RWPE1 (cell line): ENCODE measurements around the gene NONO.
"Not testable (repeated sequence)": the region's sequence is repeated elsewhere in the genome, so short reads cannot be mapped to it uniquely, and the experiment has no call there.

Source experiments
- CTCF ChIA-PET: fragments of 350-600 bp; sonication (Branson Sonifier 250); formaldehyde crosslinking; extraction: SDS; loops from one replicate; lab custom pipeline; 2021; lab: Yijun Ruan, JAX
- POLR2A ChIA-PET: fragments of 400-600 bp; formaldehyde crosslinking; extraction: SDS; loops from one replicate; lab custom pipeline; 2020; ENCODE audit warnings: antibody characterized with exemption; ENCODE audit not compliant: low non-redundant PET; lab: Yijun Ruan, JAX
- DNase-seq: peaks from one replicate; pipeline ENCODE4 v3.0.0; 2012; ENCODE audit warnings: low spot score
- H3K27ac ChIP-seq: fragments of 450-650 bp; 2 replicates; pipeline ENCODE4 v1.5.1; 2017
- CTCF ChIP-seq: fragments of 450-650 bp; conservative IDR thresholded peaks from 2 replicates; pipeline ENCODE4 v1.5.1; 2017; ENCODE audit warnings: low read depth, mild to moderate bottlenecking

Gene NONO

GRCh38 chrX:71302461-71303213 is 19.2 kb downstream of the NONO start:
- TF ChIP-seq CTCF: no peak
- ChIA-PET CTCF (no interaction called here), POLR2A (no interaction called here)
- no peak for DNase-seq
- H3K27ac ChIP-seq: no peak overlapping the region

DNA sequence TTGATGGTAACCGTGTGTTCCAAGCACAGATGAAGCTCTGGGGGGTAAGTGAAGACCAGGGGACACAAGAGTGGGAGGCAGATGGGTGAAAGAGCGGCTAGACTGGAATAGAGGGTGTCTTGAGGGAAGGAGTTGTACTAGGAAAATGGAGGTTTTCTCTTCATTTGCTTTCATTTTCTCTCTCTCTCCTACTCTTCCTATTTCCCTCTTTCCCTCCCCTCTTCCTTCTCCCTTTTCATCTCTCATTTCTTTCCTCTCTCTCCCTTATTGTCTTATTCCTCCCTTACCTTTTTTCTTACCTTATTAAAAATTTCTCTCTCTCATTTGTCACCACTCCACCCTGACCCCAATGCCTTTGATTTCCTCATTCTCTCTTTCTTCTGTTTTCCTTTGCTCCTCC is 21.1 kb downstream of the NONO start:
- TF ChIP-seq CTCF: no peak
- no peak overlapping the region for H3K27ac ChIP-seq
- CTCF ChIA-PET: no interaction called here
- POLR2A ChIA-PET: no interaction called here
- DNase-seq: no peak

DNA sequence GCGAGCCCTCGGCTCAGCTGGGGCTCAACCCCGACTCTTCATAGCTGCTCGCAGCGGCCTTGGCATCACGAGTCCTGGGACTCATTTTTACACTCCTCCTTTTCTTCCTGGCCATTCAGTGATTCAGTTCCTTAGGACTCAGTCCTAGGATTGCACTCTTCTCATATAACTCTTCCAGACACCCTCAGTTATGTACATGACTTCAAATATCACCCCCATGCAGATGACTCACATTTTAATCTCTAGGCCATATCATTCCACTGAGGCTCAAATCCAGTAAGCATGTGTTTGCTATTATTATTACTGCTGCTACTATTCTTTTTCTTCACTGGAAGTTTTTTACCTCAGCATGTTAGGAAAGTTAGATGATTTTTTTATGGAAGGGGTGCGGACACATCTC is 32.5 kb downstream of the NONO start:
- DNase-seq: no peak
- TF ChIP-seq CTCF: no peak
- POLR2A ChIA-PET: no interaction called here
- H3K27ac ChIP-seq: no peak overlapping the region
- CTCF ChIA-PET: no interaction called here

GRCh38 chrX:71316959-71317358 is 33.5 kb downstream of the NONO start:
- DNase-seq, CTCF ChIA-PET, H3K27ac ChIP-seq, POLR2A ChIA-PET: not testable (repeated sequence)

GRCh38 chrX:71320126-71320525 is 36.7 kb downstream of the NONO start:
- DNase-seq: no peak
- POLR2A ChIA-PET: interaction anchor here (0.6 kb wide), 1 partner anchor 214 kb away, joined by 5 read pairs; no protein-coding TSS in a partner anchor
- TF ChIP-seq CTCF: no peak
- no peak overlapping the region for H3K27ac ChIP-seq
- CTCF ChIA-PET: no interaction called here

GRCh38 chrX:71321731-71322130 is 38.3 kb downstream of the NONO start:
- TF ChIP-seq CTCF: no peak
- H3K27ac ChIP-seq: no peak overlapping the region
- no peak for DNase-seq
- ChIA-PET CTCF (no interaction called here), POLR2A (no interaction called here)

- CTCF ChIA-PET, POLR2A ChIA-PET, H3K27ac ChIP-seq, DNase-seq: not testable (repeated sequence)
Observed at GRCh38 chrX:71324452-71324851, 41.0 kb downstream of the NONO start.
